RWPE2 (cell line): Measurements from ENCODE around the gene SYT9.
"Not testable (repeated sequence)": the region's sequence is repeated elsewhere in the genome, so short reads cannot be mapped to it uniquely, and the experiment has no call there.

Source experiments
- ATAC-seq: fragments of 200-7000 bp; cut with Tn5 transposase; 3 replicates; pipeline ENCODE4 v1.9.1; 2021; ENCODE audit warnings: low read depth
- DNase-seq: peaks from one replicate; pipeline ENCODE4 v3.0.0-alpha.2; 2020; ENCODE audit warnings: low spot score
- H3K27ac ChIP-seq: fragments of 450-650 bp; 2 replicates; pipeline ENCODE4 v1.5.1; 2017; ENCODE audit warnings: mild to moderate bottlenecking; ENCODE audit not compliant: poor library complexity, severe bottlenecking
- H3K27me3 ChIP-seq: fragments of 250-450 bp; sonication (Bioruptor Pico); 2 replicates; pipeline ENCODE4 v1.5.1; 2021; ENCODE audit warnings: mild to moderate bottlenecking, moderate library complexity; ENCODE audit not compliant: insufficient read depth, poor library complexity, severe bottlenecking
- H3K36me3 ChIP-seq: fragments of 250-450 bp; sonication (Bioruptor Pico); 2 replicates; pipeline ENCODE4 v1.5.1; 2020; ENCODE audit warnings: low read depth, mild to moderate bottlenecking, moderate library complexity
- H3K4me1 ChIP-seq: fragments of 250-450 bp; sonication (Bioruptor Pico); 2 replicates; pipeline ENCODE4 v1.5.1; 2021; ENCODE audit warnings: mild to moderate bottlenecking, moderate library complexity; ENCODE audit not compliant: insufficient read depth, poor library complexity, severe bottlenecking
- H3K4me3 ChIP-seq: fragments of 250-450 bp; sonication (Bioruptor Pico); 2 replicates; pipeline ENCODE4 v1.5.1; 2021; ENCODE audit warnings: mild to moderate bottlenecking, moderate library complexity; ENCODE audit not compliant: severe bottlenecking
- H3K9me3 ChIP-seq: fragments of 250-450 bp; sonication (Bioruptor Pico); 2 replicates; pipeline ENCODE4 v1.5.1; 2021; ENCODE audit warnings: mild to moderate bottlenecking, moderate library complexity; ENCODE audit not compliant: severe bottlenecking
- CTCF ChIP-seq: fragments of 450-650 bp; IDR thresholded peaks from one replicate; pipeline ENCODE4 v1.5.1; 2017; ENCODE audit warnings: mild to moderate bottlenecking, moderate library complexity; ENCODE audit not compliant: poor library complexity, severe bottlenecking

The SYT9 gene

DNA sequence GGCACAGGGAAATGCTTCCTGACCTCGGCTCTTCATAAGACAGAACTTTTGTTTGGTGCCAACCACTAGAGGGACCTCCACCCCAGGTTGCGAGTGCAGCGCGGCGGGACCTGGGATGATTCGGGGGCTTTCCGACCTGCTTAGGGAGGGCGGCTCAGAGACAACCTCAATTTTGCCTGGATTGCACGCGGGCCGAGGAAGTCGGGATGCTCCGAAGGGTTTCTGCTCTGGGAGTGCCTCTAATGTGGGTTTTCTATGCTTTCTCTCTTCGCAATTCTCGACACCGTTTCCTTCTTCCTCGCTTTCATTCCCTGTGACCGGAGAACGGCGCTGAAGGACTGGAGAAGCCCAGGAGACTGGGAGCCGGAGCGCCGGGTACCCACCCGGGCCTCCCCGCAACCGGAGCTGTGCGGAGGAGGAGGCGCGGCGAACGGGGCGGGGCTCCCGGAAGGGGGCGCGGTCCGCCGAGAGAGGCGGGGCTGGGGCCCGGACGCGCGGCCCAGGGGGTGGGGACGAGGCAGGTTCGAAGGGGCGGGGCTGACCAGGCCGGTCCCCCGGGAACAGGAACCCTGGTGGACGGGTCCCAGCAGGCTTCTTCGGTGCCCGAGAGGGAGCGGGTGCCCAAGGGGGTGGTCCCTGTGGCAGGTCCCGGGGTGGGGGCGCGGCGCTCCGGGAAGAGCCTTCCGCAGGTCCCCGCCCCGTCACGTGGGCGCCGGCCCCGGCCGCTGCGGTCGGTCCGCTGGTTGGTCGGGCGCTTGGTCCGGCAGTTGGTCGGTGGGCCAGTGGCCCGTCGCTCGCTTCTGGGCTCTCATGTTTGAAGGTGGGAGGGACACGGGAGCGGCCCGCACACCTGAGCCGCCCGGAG is 261.8 kb downstream of the SYT9 start, which contains the start of gene PPFIBP2:
TSS of gene PPFIBP2 (plus strand) at position 766 of the 865 bp plus-strand sequence. CDS start 35,477 bp downstream, outside the sequence.
- Histone ChIP-seq H3K27ac (no peak within 1 kb of the TSS), H3K4me1 (no peaks in the 10 kb centered on the region), H3K27me3 (peaks cover 16% of the 10 kb centered on the region), H3K9me3 (no peaks in the 10 kb centered on the region), H3K4me3 (peak within 1 kb of the TSS; percentile 66), H3K36me3 (no peaks in the 10 kb centered on the region)
- ATAC-seq = peak; percentile 92
- DNase-seq = peak; percentile 68
- TF ChIP-seq CTCF = peak; percentile 73

DNA sequence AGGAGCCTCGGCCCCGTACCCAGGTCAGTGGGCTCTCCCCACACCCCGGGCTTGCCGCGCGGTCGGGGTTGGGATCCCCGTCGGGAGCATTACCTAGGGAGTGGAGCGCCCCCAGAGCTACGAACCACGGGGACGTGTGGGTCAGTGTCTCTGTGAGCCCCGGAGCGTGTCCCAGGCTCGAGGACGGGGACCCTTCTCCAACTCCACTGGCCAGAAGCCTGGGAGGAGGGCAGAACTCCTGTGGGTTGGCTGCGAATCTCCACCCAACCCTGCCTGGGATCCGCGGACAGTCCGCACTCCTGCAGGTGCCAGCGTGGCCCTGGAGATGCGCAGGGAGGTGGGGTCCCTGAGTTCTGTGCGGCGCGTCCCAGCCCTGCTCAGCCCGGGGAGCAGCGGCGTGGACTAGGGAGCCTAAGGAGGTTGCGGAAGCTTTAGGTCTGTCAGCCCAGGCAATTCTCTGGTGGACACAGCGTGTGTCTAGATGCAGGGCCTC is 262.4 kb downstream of the SYT9 start:
- peak; percentile 46 for ATAC-seq

GRCh38 chr11:7515447-7515886 is 263.8 kb downstream of the SYT9 start:
- Histone ChIP-seq H3K4me3 (no peak overlapping the region), H3K9me3 (no peaks in the 10 kb centered on the region), H3K27me3 (peaks cover 16% of the 10 kb centered on the region), H3K36me3 (no peaks in the 10 kb centered on the region), H3K27ac (no peak overlapping the region), H3K4me1 (no peaks in the 10 kb centered on the region)
- ATAC-seq (no peak), DNase-seq (no peak)
- TF ChIP-seq CTCF = no peak

More for the DNA sequence above, 262.4 kb downstream of the SYT9 start:
- H3K36me3 ChIP-seq = no peaks in the 10 kb centered on the region
- peak overlapping the region; percentile 66 for H3K4me3 ChIP-seq
- no peak for DNase-seq
- no peak for TF ChIP-seq CTCF
- H3K27ac ChIP-seq = no peak overlapping the region
- no peaks in the 10 kb centered on the region for H3K9me3 ChIP-seq
- H3K4me1 ChIP-seq = no peaks in the 10 kb centered on the region
- H3K27me3 ChIP-seq = peaks cover 16% of the 10 kb centered on the region

GRCh38 chr11:7516475-7516874 is 264.8 kb downstream of the SYT9 start:
- ATAC-seq = no peak

DNA sequence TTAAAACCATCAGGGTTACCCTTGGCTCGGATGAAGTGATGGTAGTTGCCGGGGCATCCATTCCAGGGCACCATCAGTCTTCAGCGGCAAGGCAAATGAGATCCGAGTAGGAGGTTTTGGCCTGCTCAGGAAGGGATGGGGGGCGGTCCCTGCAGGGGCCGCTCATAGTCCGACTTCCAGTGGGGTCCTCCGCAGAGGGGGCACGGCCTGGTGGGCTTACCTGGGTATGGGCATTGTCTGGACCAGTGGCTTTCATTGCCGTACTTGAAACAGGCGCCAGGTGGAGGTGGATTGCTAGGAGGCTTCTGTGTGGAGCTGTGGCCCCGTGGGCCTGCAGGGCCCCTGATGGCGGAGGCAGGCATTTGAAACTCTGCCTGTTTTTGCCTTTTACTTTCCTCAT is 266.0 kb downstream of the SYT9 start:
- not testable (repeated sequence) for H3K4me3 ChIP-seq, H3K9me3 ChIP-seq, DNase-seq, H3K4me1 ChIP-seq, H3K36me3 ChIP-seq, ATAC-seq, H3K27ac ChIP-seq
- peaks cover 16% of the 10 kb centered on the region for H3K27me3 ChIP-seq

More at GRCh38 chr11:7516475-7516874, 264.8 kb downstream of the SYT9 start:
- Histone ChIP-seq H3K4me1 (no peaks in the 10 kb centered on the region), H3K9me3 (no peaks in the 10 kb centered on the region), H3K27ac (no peak overlapping the region), H3K4me3 (no peak overlapping the region), H3K27me3 (peaks cover 16% of the 10 kb centered on the region), H3K36me3 (no peaks in the 10 kb centered on the region)
- DNase-seq = no peak
- no peak for TF ChIP-seq CTCF
